Stimulated activated naive CD8-positive, alpha-beta T cell treated with anti-CD3 and anti-CD28 coated beads, Interleukin-15, Interleukin-2, amounts not matched to agents 100 ng/mL and 50 ng/mL, for 24 hours (primary cell): ENCODE measurements around the gene MFSD2A.
"Not testable (repeated sequence)": the region's sequence is repeated elsewhere in the genome, so short reads cannot be mapped to it uniquely, and the experiment has no call there.

Experiments
- H3K27ac Mint-ChIP-seq: one replicate; pipeline ENCODE4 v1.8.0; 2021; ENCODE audit warnings: mild to moderate bottlenecking, mixed read lengths
- H3K27me3 Mint-ChIP-seq: one replicate; pipeline ENCODE4 v1.8.0; 2021; ENCODE audit warnings: mixed read lengths
- H3K36me3 Mint-ChIP-seq: one replicate; pipeline ENCODE4 v1.8.0; 2021; ENCODE audit warnings: low read depth, mixed read lengths
- H3K4me1 Mint-ChIP-seq: one replicate; pipeline ENCODE4 v1.8.0; 2021; ENCODE audit warnings: low read depth, mixed read lengths
- H3K4me3 Mint-ChIP-seq: one replicate; pipeline ENCODE4 v1.8.0; 2021; ENCODE audit warnings: mild to moderate bottlenecking, mixed read lengths
- H3K9me3 Mint-ChIP-seq: one replicate; pipeline ENCODE4 v1.8.0; 2021; ENCODE audit warnings: mixed read lengths

Gene MFSD2A

GRCh38 chr1:39992888-39993287 is 37.9 kb downstream of the MFSD2A start:
- Mint-ChIP-seq H3K4me1 (peaks cover 15% of the 10 kb centered on the region), H3K27ac (no peak overlapping the region), H3K9me3 (no peaks in the 10 kb centered on the region), H3K4me3 (no peak overlapping the region), H3K36me3 (no peaks in the 10 kb centered on the region), H3K27me3 (no peaks in the 10 kb centered on the region)

- Mint-ChIP-seq H3K9me3 (no peaks in the 10 kb centered on the region), H3K36me3 (no peaks in the 10 kb centered on the region), H3K4me1 (peaks cover 15% of the 10 kb centered on the region), H3K27ac (no peak overlapping the region), H3K27me3 (no peaks in the 10 kb centered on the region), H3K4me3 (no peak overlapping the region)
Observed at GRCh38 chr1:39995973-39996393, 41.0 kb downstream of the MFSD2A start.

GRCh38 chr1:39996396-39997004 is 41.6 kb downstream of the MFSD2A start:
- Mint-ChIP-seq H3K4me3 (no peak overlapping the region), H3K36me3 (no peaks in the 10 kb centered on the region), H3K4me1 (peaks cover 15% of the 10 kb centered on the region), H3K27ac (no peak overlapping the region), H3K9me3 (no peaks in the 10 kb centered on the region), H3K27me3 (no peaks in the 10 kb centered on the region)

- Mint-ChIP-seq H3K36me3 (no peaks in the 10 kb centered on the region), H3K27me3 (peaks cover 4% of the 10 kb centered on the region), H3K9me3 (no peaks in the 10 kb centered on the region), H3K27ac (no peak overlapping the region), H3K4me1 (peaks cover 13% of the 10 kb centered on the region), H3K4me3 (no peak overlapping the region)
Observed at GRCh38 chr1:40001456-40001855, 46.5 kb downstream of the MFSD2A start.

GRCh38 chr1:40003156-40004093 is 48.5 kb downstream of the MFSD2A start:
- H3K27ac Mint-ChIP-seq: no peak overlapping the region
- H3K4me3 Mint-ChIP-seq: no peak overlapping the region
- H3K36me3 Mint-ChIP-seq: no peaks in the 10 kb centered on the region

GRCh38 chr1:40004857-40005256 is 49.9 kb downstream of the MFSD2A start:
- H3K4me3 Mint-ChIP-seq: no peak overlapping the region
- no peaks in the 10 kb centered on the region for H3K36me3 Mint-ChIP-seq
- peaks cover 4% of the 10 kb centered on the region for H3K27me3 Mint-ChIP-seq
- no peak overlapping the region for H3K27ac Mint-ChIP-seq
- no peaks in the 10 kb centered on the region for H3K9me3 Mint-ChIP-seq
- peaks cover 11% of the 10 kb centered on the region for H3K4me1 Mint-ChIP-seq

More at GRCh38 chr1:40003156-40004093, 48.5 kb downstream of the MFSD2A start:
- Mint-ChIP-seq H3K27me3 (peaks cover 4% of the 10 kb centered on the region), H3K4me1 (peaks cover 11% of the 10 kb centered on the region), H3K9me3 (no peaks in the 10 kb centered on the region)

- H3K36me3 Mint-ChIP-seq, H3K27ac Mint-ChIP-seq, H3K27me3 Mint-ChIP-seq, H3K9me3 Mint-ChIP-seq, H3K4me3 Mint-ChIP-seq: not testable (repeated sequence)
- H3K4me1 Mint-ChIP-seq: peaks cover 11% of the 10 kb centered on the region
Observed at GRCh38 chr1:40007481-40008034, 52.6 kb downstream of the MFSD2A start.

GRCh38 chr1:40011198-40011597 is 56.3 kb downstream of the MFSD2A start:
- Mint-ChIP-seq H3K27ac (no peak overlapping the region), H3K4me3 (no peak overlapping the region), H3K4me1 (peaks cover 15% of the 10 kb centered on the region), H3K27me3 (no peaks in the 10 kb centered on the region), H3K9me3 (no peaks in the 10 kb centered on the region), H3K36me3 (no peaks in the 10 kb centered on the region)

- no peaks in the 10 kb centered on the region for H3K36me3 Mint-ChIP-seq
- H3K27me3 Mint-ChIP-seq: no peaks in the 10 kb centered on the region
- no peak overlapping the region for H3K4me3 Mint-ChIP-seq
- no peak overlapping the region for H3K27ac Mint-ChIP-seq
- H3K9me3 Mint-ChIP-seq: no peaks in the 10 kb centered on the region
- peaks cover 15% of the 10 kb centered on the region for H3K4me1 Mint-ChIP-seq
Observed at GRCh38 chr1:40014253-40014706, 59.3 kb downstream of the MFSD2A start.

GRCh38 chr1:40014812-40015594 is 60.1 kb downstream of the MFSD2A start:
- Mint-ChIP-seq H3K27me3 (no peaks in the 10 kb centered on the region), H3K36me3 (no peaks in the 10 kb centered on the region), H3K27ac (no peak overlapping the region), H3K4me1 (peaks cover 15% of the 10 kb centered on the region), H3K9me3 (no peaks in the 10 kb centered on the region), H3K4me3 (no peak overlapping the region)

GRCh38 chr1:40017951-40018575 is 63.1 kb downstream of the MFSD2A start:
- no peak overlapping the region for H3K27ac Mint-ChIP-seq
- H3K4me3 Mint-ChIP-seq: no peak overlapping the region
- H3K27me3 Mint-ChIP-seq: no peaks in the 10 kb centered on the region
- H3K9me3 Mint-ChIP-seq: no peaks in the 10 kb centered on the region
- peaks cover 15% of the 10 kb centered on the region for H3K4me1 Mint-ChIP-seq
- H3K36me3 Mint-ChIP-seq: no peaks in the 10 kb centered on the region
